Stimulated activated effector memory CD8-positive, alpha-beta T cell treated with anti-CD3 and anti-CD28 coated beads, Interleukin-12 subunit alpha, Interleukin-12 subunit beta, amount 100 ng/mL, for 72 hours (primary cell): ENCODE results near the gene CALHM1.

Source experiments
- ATAC-seq: fragments of 150-1000 bp; cut with Tn5 transposase; 2 replicates; pipeline ENCODE4 v1.10.0; 2021
- DNase-seq, 2 donors: peaks; one replicate each; pipeline ENCODE4 v3.0.0; 2021 to 2022; ENCODE audit warnings: low spot score in 2 of 2
- H3K27ac Mint-ChIP-seq: one replicate; pipeline ENCODE4 v1.8.0; 2022; ENCODE audit warnings: mild to moderate bottlenecking, mixed read lengths
- H3K36me3 Mint-ChIP-seq: one replicate; pipeline ENCODE4 v1.8.0; 2022; ENCODE audit warnings: mild to moderate bottlenecking, mixed read lengths
- H3K4me1 Mint-ChIP-seq: one replicate; pipeline ENCODE4 v1.8.0; 2022; ENCODE audit warnings: mixed read lengths
- H3K4me3 Mint-ChIP-seq: one replicate; pipeline ENCODE4 v1.8.0; 2022; ENCODE audit warnings: mild to moderate bottlenecking, mixed read lengths
- H3K9me3 Mint-ChIP-seq: one replicate; pipeline ENCODE4 v1.8.0; 2022; ENCODE audit warnings: mixed read lengths

CALHM1 gene

GRCh38 chr10:103451091-103451813, 7.4 kb downstream of the CALHM1 start:
- H3K27ac Mint-ChIP-seq = peak overlapping the region; percentile 94
- H3K9me3 Mint-ChIP-seq = no peaks in the 10 kb centered on the region
- H3K4me3 Mint-ChIP-seq = peak overlapping the region; percentile 93
- DNase-seq = peak in 1 of 2 donors; percentile 71
- peaks cover 75% of the 10 kb centered on the region for H3K4me1 Mint-ChIP-seq
- H3K36me3 Mint-ChIP-seq = peaks cover 46% of the 10 kb centered on the region
- peak; percentile 81 for ATAC-seq

GRCh38 chr10:103450201-103450695, 8.5 kb downstream of the CALHM1 start:
- DNase-seq (no peak), ATAC-seq (no peak)
- peaks cover 79% of the 10 kb centered on the region for H3K4me1 Mint-ChIP-seq
- peaks cover 56% of the 10 kb centered on the region for H3K36me3 Mint-ChIP-seq
- H3K4me3 Mint-ChIP-seq = peak overlapping the region; percentile 93
- peak overlapping the region; percentile 94 for H3K27ac Mint-ChIP-seq
- H3K9me3 Mint-ChIP-seq = no peaks in the 10 kb centered on the region

- H3K4me3 Mint-ChIP-seq = peak overlapping the region; percentile 93
- H3K27ac Mint-ChIP-seq = peak overlapping the region; percentile 94
- H3K9me3 Mint-ChIP-seq = no peaks in the 10 kb centered on the region
- H3K4me1 Mint-ChIP-seq = peaks cover 79% of the 10 kb centered on the region
- DNase-seq (no peak), ATAC-seq (no peak)
- H3K36me3 Mint-ChIP-seq = peaks cover 64% of the 10 kb centered on the region
These were observed 9.2 kb downstream of the CALHM1 start for GRCh38 chr10:103449208-103450144.

GRCh38 chr10:103448746-103449145, 10.0 kb downstream of the CALHM1 start:
- Mint-ChIP-seq H3K4me1 (peaks cover 76% of the 10 kb centered on the region), H3K36me3 (peaks cover 71% of the 10 kb centered on the region), H3K9me3 (no peaks in the 10 kb centered on the region), H3K27ac (peak overlapping the region; percentile 94), H3K4me3 (peak overlapping the region; percentile 93)
- no peak for ATAC-seq
- no peak for DNase-seq

GRCh38 chr10:103447187-103447586, 11.5 kb downstream of the CALHM1 start:
- peaks cover 87% of the 10 kb centered on the region for H3K36me3 Mint-ChIP-seq
- H3K4me1 Mint-ChIP-seq = peaks cover 61% of the 10 kb centered on the region
- no peaks in the 10 kb centered on the region for H3K9me3 Mint-ChIP-seq
- ATAC-seq = no peak
- DNase-seq = no peak
- H3K27ac Mint-ChIP-seq = peak overlapping the region; percentile 94
- no peak overlapping the region for H3K4me3 Mint-ChIP-seq

GRCh38 chr10:103445767-103446567, 12.7 kb downstream of the CALHM1 start:
- H3K36me3 Mint-ChIP-seq = peaks cover 96% of the 10 kb centered on the region
- peak overlapping the region; percentile 94 for H3K27ac Mint-ChIP-seq

GRCh38 chr10:103445366-103445765, 13.3 kb downstream of the CALHM1 start:
- no peak overlapping the region for H3K4me3 Mint-ChIP-seq
- peaks cover 45% of the 10 kb centered on the region for H3K4me1 Mint-ChIP-seq
- DNase-seq (no peak), ATAC-seq (no peak)
- H3K36me3 Mint-ChIP-seq = peaks cover 97% of the 10 kb centered on the region
- H3K9me3 Mint-ChIP-seq = no peaks in the 10 kb centered on the region
- H3K27ac Mint-ChIP-seq = peak overlapping the region; percentile 94

More at GRCh38 chr10:103445767-103446567, 12.7 kb downstream of the CALHM1 start:
- ATAC-seq = no peak
- DNase-seq = no peak
- Mint-ChIP-seq H3K9me3 (no peaks in the 10 kb centered on the region), H3K4me3 (no peak overlapping the region), H3K4me1 (peaks cover 51% of the 10 kb centered on the region)

- peak overlapping the region; percentile 61 for H3K27ac Mint-ChIP-seq
- ATAC-seq (no peak), DNase-seq (no peak)
- H3K9me3 Mint-ChIP-seq = no peaks in the 10 kb centered on the region
- peaks cover 36% of the 10 kb centered on the region for H3K4me1 Mint-ChIP-seq
- peaks cover 100% of the 10 kb centered on the region for H3K36me3 Mint-ChIP-seq
- H3K4me3 Mint-ChIP-seq = no peak overlapping the region
These were observed 14.2 kb downstream of the CALHM1 start for GRCh38 chr10:103444478-103444877.

- Mint-ChIP-seq H3K9me3 (no peaks in the 10 kb centered on the region), H3K4me3 (no peak overlapping the region), H3K27ac (peak overlapping the region; percentile 61), H3K36me3 (peaks cover 100% of the 10 kb centered on the region), H3K4me1 (peaks cover 28% of the 10 kb centered on the region)
- ATAC-seq (no peak), DNase-seq (no peak)
These were observed 15.1 kb downstream of the CALHM1 start for GRCh38 chr10:103443475-103444185.

GRCh38 chr10:103442031-103442461, 16.7 kb downstream of the CALHM1 start:
- H3K36me3 Mint-ChIP-seq = peaks cover 100% of the 10 kb centered on the region
- peak overlapping the region; percentile 74 for H3K27ac Mint-ChIP-seq
- peaks cover 12% of the 10 kb centered on the region for H3K4me1 Mint-ChIP-seq

GRCh38 chr10:103441611-103442010, 17.1 kb downstream of the CALHM1 start:
- Mint-ChIP-seq H3K27ac (peak overlapping the region; percentile 65), H3K4me1 (peaks cover 8% of the 10 kb centered on the region), H3K4me3 (no peak overlapping the region), H3K9me3 (no peaks in the 10 kb centered on the region), H3K36me3 (peaks cover 100% of the 10 kb centered on the region)
- ATAC-seq (no peak), DNase-seq (no peak)

More at GRCh38 chr10:103442031-103442461, 16.7 kb downstream of the CALHM1 start:
- no peak for DNase-seq
- ATAC-seq = no peak
- Mint-ChIP-seq H3K9me3 (no peaks in the 10 kb centered on the region), H3K4me3 (no peak overlapping the region)

GRCh38 chr10:103441206-103441605, 17.5 kb downstream of the CALHM1 start:
- DNase-seq (no peak), ATAC-seq (no peak)
- Mint-ChIP-seq H3K4me1 (peaks cover 4% of the 10 kb centered on the region), H3K27ac (peak overlapping the region; percentile 65), H3K36me3 (peaks cover 100% of the 10 kb centered on the region), H3K9me3 (no peaks in the 10 kb centered on the region), H3K4me3 (no peak overlapping the region)

GRCh38 chr10:103440416-103440815, 18.3 kb downstream of the CALHM1 start:
- Mint-ChIP-seq H3K4me3 (no peak overlapping the region), H3K9me3 (no peaks in the 10 kb centered on the region), H3K27ac (peak overlapping the region; percentile 64), H3K36me3 (peaks cover 100% of the 10 kb centered on the region), H3K4me1 (no peaks in the 10 kb centered on the region)
- DNase-seq (no peak), ATAC-seq (no peak)

GRCh38 chr10:103439776-103440175, 18.9 kb downstream of the CALHM1 start:
- H3K4me3 Mint-ChIP-seq = no peak overlapping the region
- peak overlapping the region; percentile 64 for H3K27ac Mint-ChIP-seq
- DNase-seq = no peak
- no peaks in the 10 kb centered on the region for H3K4me1 Mint-ChIP-seq
- no peaks in the 10 kb centered on the region for H3K9me3 Mint-ChIP-seq
- no peak for ATAC-seq
- H3K36me3 Mint-ChIP-seq = peaks cover 100% of the 10 kb centered on the region
